ENCODE measurements around the gene OPRPN.

The OPRPN gene

DNA sequence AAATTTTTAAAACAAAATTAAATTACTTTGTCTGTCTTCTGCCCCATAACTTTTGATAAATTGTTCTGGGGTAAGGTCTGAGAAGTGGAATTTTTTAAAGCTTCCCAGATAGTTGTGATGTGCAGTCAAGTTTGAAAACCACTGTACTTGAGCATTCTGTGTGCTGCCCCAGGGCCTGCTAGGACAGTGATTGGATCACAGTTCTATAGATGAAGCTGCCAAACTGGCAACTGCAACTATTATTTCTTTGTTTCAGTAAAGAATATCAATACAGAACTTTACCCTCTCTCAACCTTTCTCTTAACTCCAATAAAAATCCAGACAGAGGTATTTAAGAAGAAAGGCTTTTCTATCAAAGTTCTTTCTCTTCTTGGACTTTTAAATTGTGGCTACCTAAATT is at the start of gene OPRPN:
Gene OPRPN (plus strand): TSS at position 361 of the 400 bp plus-strand sequence. CDS start 1,346 bp downstream, outside the sequence.
- no peak for TF ChIP-seq MAX (IDR thresholded peaks at IDR 0.05)
- no peak for TF ChIP-seq EGR1 (IDR thresholded peaks at IDR 0.05)
- TF ChIP-seq RAD21 (IDR thresholded peaks at IDR 0.05; ENCODE audit: low read depth) = no peak
- TF ChIP-seq YY1 (IDR thresholded peaks at IDR 0.05; ENCODE audit: low read depth) = no peak
- no peak for TF ChIP-seq EP300 (IDR thresholded peaks at IDR 0.05; ENCODE audit: borderline replicate concordance)
- no peak for TF ChIP-seq TAF1 (IDR thresholded peaks at IDR 0.05; ENCODE audit: low read depth)
- no peak for TF ChIP-seq CEBPB (IDR thresholded peaks at IDR 0.05)

- TF ChIP-seq MAX (IDR thresholded peaks at IDR 0.05) = no peak
- TF ChIP-seq CREB1 (IDR thresholded peaks at IDR 0.05; ENCODE audit: low read depth) = no peak
Measured at GRCh38 chr4:70356185-70356584, 41.6 kb upstream of the OPRPN start.

DNA sequence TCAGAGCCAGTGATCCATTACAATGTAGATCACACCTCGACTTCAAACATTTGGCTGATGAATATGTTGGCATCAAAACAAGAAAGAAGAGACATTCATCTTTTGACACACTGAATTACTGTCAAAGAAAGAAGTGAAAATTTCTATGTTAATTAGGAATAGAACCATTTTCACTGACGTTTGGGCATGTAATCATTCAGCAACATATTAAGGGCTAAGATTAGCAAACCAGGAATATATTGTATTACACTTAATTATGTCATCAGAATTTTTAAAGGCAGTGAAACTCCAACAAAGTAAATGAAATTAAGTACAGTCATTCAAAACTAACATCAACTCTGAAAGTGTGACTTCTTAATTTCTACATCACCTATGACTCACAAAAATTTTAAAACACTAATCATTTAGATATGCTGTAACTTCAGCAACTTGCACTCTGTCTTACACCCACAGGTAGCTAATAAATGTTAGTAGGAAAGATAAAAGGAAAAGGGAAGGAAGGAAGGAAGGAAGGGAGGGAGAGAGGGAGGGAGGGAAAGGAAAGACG is 38.6 kb upstream of the OPRPN start:
- TF ChIP-seq NFIC (IDR thresholded peaks at IDR 0.05) (no peak), TCF12 (IDR thresholded peaks at IDR 0.05; ENCODE audit: low read depth) (no peak), EGR1 (IDR thresholded peaks at IDR 0.05) (no peak), CREB1 (IDR thresholded peaks at IDR 0.05; ENCODE audit: low read depth) (no peak), MAX (IDR thresholded peaks at IDR 0.05) (no peak), TEAD4 (IDR thresholded peaks at IDR 0.05) (no peak), CEBPB (IDR thresholded peaks at IDR 0.05) (no peak), RAD21 (IDR thresholded peaks at IDR 0.05; ENCODE audit: low read depth) (no peak), FOXM1 (IDR thresholded peaks at IDR 0.05; ENCODE audit: borderline replicate concordance, low read depth) (no peak), EP300 (IDR thresholded peaks at IDR 0.05; ENCODE audit: borderline replicate concordance) (no peak), TAF1 (IDR thresholded peaks at IDR 0.05; ENCODE audit: low read depth) (no peak), YY1 (IDR thresholded peaks at IDR 0.05; ENCODE audit: low read depth) (no peak), ZBTB7A (IDR thresholded peaks at IDR 0.05; ENCODE audit: low read depth) (no peak)
- TF ChIP-seq, protein P1, sequence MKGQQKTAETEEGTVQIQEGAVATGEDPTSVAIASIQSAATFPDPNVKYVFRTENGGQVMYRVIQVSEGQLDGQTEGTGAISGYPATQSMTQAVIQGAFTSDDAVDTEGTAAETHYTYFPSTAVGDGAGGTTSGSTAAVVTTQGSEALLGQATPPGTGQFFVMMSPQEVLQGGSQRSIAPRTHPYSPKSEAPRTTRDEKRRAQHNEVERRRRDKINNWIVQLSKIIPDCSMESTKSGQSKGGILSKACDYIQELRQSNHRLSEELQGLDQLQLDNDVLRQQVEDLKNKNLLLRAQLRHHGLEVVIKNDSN (IDR thresholded peaks at IDR 0.05) = no peak
- TF ChIP-seq, protein P2, sequence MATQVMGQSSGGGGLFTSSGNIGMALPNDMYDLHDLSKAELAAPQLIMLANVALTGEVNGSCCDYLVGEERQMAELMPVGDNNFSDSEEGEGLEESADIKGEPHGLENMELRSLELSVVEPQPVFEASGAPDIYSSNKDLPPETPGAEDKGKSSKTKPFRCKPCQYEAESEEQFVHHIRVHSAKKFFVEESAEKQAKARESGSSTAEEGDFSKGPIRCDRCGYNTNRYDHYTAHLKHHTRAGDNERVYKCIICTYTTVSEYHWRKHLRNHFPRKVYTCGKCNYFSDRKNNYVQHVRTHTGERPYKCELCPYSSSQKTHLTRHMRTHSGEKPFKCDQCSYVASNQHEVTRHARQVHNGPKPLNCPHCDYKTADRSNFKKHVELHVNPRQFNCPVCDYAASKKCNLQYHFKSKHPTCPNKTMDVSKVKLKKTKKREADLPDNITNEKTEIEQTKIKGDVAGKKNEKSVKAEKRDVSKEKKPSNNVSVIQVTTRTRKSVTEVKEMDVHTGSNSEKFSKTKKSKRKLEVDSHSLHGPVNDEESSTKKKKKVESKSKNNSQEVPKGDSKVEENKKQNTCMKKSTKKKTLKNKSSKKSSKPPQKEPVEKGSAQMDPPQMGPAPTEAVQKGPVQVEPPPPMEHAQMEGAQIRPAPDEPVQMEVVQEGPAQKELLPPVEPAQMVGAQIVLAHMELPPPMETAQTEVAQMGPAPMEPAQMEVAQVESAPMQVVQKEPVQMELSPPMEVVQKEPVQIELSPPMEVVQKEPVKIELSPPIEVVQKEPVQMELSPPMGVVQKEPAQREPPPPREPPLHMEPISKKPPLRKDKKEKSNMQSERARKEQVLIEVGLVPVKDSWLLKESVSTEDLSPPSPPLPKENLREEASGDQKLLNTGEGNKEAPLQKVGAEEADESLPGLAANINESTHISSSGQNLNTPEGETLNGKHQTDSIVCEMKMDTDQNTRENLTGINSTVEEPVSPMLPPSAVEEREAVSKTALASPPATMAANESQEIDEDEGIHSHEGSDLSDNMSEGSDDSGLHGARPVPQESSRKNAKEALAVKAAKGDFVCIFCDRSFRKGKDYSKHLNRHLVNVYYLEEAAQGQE (IDR thresholded peaks at IDR 0.05; ENCODE audit: low read depth) = no peak

- TF ChIP-seq TAF1 (IDR thresholded peaks at IDR 0.05; ENCODE audit: low read depth) (no peak), YY1 (IDR thresholded peaks at IDR 0.05; ENCODE audit: low read depth) (no peak), EP300 (IDR thresholded peaks at IDR 0.05; ENCODE audit: borderline replicate concordance) (no peak), MAX (IDR thresholded peaks at IDR 0.05) (no peak), ZBTB7A (IDR thresholded peaks at IDR 0.05; ENCODE audit: low read depth) (no peak), RAD21 (IDR thresholded peaks at IDR 0.05; ENCODE audit: low read depth) (no peak), EGR1 (IDR thresholded peaks at IDR 0.05) (no peak), NFIC (IDR thresholded peaks at IDR 0.05) (no peak), TEAD4 (IDR thresholded peaks at IDR 0.05) (no peak), TCF12 (IDR thresholded peaks at IDR 0.05; ENCODE audit: low read depth) (no peak), CREB1 (IDR thresholded peaks at IDR 0.05; ENCODE audit: low read depth) (no peak), FOXM1 (IDR thresholded peaks at IDR 0.05; ENCODE audit: borderline replicate concordance, low read depth) (no peak), CEBPB (IDR thresholded peaks at IDR 0.05) (no peak)
- TF ChIP-seq, protein P2 (IDR thresholded peaks at IDR 0.05; ENCODE audit: low read depth) = no peak
- TF ChIP-seq, protein P1 (IDR thresholded peaks at IDR 0.05) = no peak
Measured at GRCh38 chr4:70360460-70360859, 37.3 kb upstream of the OPRPN start, which contains the start of gene SMR3A. Gene SMR3A, plus strand, starts transcription at chr4:70360760. Its CDS starts 1,356 bp downstream, at chr4:70362116.

DNA sequence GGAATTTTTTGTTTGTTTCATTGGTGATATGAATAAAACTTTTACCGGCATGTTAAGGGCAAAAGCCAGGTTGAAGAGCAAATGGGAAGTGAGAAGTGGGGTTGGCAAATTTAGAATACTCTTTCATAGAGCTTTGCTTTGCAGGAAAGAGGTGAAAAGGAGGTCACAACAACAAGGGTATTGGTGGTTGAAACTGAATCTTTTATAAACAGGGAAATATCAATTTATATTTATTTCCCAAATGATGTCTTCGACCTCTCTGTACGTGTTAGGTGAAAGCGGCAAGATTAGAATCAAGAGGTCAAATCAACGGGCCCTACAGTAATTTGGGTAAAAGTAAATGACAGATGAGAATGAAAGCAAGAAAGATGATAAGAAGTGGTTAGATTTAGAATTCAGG is 33.7 kb upstream of the OPRPN start:
- TF ChIP-seq TEAD4 (IDR thresholded peaks at IDR 0.05) = no peak

GRCh38 chr4:70365479-70365878 is 32.3 kb upstream of the OPRPN start:
- TF ChIP-seq NFIC (IDR thresholded peaks at IDR 0.05) (no peak), MAX (IDR thresholded peaks at IDR 0.05) (no peak), TCF12 (IDR thresholded peaks at IDR 0.05; ENCODE audit: low read depth) (no peak), FOXM1 (IDR thresholded peaks at IDR 0.05; ENCODE audit: borderline replicate concordance, low read depth) (no peak), YY1 (IDR thresholded peaks at IDR 0.05; ENCODE audit: low read depth) (no peak), CREB1 (IDR thresholded peaks at IDR 0.05; ENCODE audit: low read depth) (no peak), RAD21 (IDR thresholded peaks at IDR 0.05; ENCODE audit: low read depth) (no peak), TAF1 (IDR thresholded peaks at IDR 0.05; ENCODE audit: low read depth) (no peak), EP300 (IDR thresholded peaks at IDR 0.05; ENCODE audit: borderline replicate concordance) (no peak), EGR1 (IDR thresholded peaks at IDR 0.05) (no peak)
- TF ChIP-seq, protein P1 (IDR thresholded peaks at IDR 0.05) = no peak

Measured in Ishikawa (cell line).